Activated CD8-positive, alpha-beta memory T cell treated with anti-CD3 and anti-CD28 coated beads, Interleukin-2, amount 10 ng/mL, durations not matched to agents 7 days and 5 days (primary cell): ENCODE measurements around the gene ARF3. TPM values are rescaled to one million over a fixed set of nuclear protein-coding genes. Genes with fewer than 3 reads are reported as not detected.

Experiments
- ATAC-seq: fragments of 150-1000 bp; cut with Tn5 transposase; one replicate; pipeline ENCODE4 v1.10.0; 2021; ENCODE audit warnings: moderate library complexity
- CTCF ChIA-PET: fragments of 350-600 bp; sonication (Branson Sonifier 250); formaldehyde crosslinking; loops from one replicate; lab custom pipeline; 2021; ENCODE audit warnings: antibody characterized with exemption; lab: Charles Lee
- DNase-seq: peaks from one replicate; pipeline ENCODE4 v3.0.0-alpha.2; 2020
- H3K27ac Mint-ChIP-seq: one replicate; pipeline ENCODE4 v1.8.0; 2021; ENCODE audit warnings: mild to moderate bottlenecking, mixed read lengths
- H3K27me3 Mint-ChIP-seq: one replicate; pipeline ENCODE4 v1.8.0; 2021; ENCODE audit warnings: mixed read lengths
- H3K36me3 Mint-ChIP-seq: one replicate; pipeline ENCODE4 v1.8.0; 2021; ENCODE audit warnings: mild to moderate bottlenecking, mixed read lengths
- H3K4me1 Mint-ChIP-seq: one replicate; pipeline ENCODE4 v1.8.0; 2021; ENCODE audit warnings: mixed read lengths
- H3K4me3 Mint-ChIP-seq: one replicate; pipeline ENCODE4 v1.8.0; 2021; ENCODE audit warnings: mild to moderate bottlenecking, moderate library complexity, mixed read lengths
- H3K9me3 Mint-ChIP-seq: one replicate; pipeline ENCODE4 v1.8.0; 2022; ENCODE audit warnings: low read depth, mixed read lengths
- total RNA-seq, 2 experiments: library from RNA; stranded (reverse); gene quantifications; one replicate each; pipeline ENCODE4 v1.2.3, GENCODE V29; 2021

Gene ARF3
- total RNA-seq, 2 experiments from 2014 or later, result 89.4 to 118 TPM

DNA sequence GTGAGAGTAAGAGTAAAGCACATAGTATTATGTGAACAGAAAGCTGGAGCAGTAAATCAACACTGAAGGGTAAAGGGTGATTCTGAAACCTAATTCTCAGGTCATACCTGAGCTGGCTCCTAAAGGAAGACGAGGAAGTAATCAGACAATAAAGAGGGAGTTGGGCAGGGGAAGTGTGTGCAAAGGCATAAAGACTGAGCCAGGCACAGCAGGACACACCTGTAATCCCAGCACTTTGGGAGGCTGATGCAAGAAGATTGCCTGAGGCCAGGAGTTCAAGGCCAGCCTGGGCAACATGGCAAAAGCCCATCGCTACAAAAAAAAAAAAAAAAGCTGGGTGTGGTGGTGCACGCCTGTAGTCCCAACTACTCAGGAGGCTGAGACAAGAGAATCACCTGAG lies 9.6 kb downstream of the ARF3 start:
- Mint-ChIP-seq H3K36me3 (peaks cover 8% of the 10 kb centered on the region), H3K4me1 (peaks cover 11% of the 10 kb centered on the region), H3K27ac (no peak overlapping the region), H3K4me3 (no peak overlapping the region), H3K27me3 (no peaks in the 10 kb centered on the region), H3K9me3 (no peaks in the 10 kb centered on the region)
- ATAC-seq (no peak), DNase-seq (no peak)
- CTCF ChIA-PET, result interaction anchor here (0.7 to 1.8 kb wide), 4 partner anchors 12 to 95 kb away, joined by 3 to 6 read pairs (median 4); no protein-coding TSS in a partner anchor

DNA sequence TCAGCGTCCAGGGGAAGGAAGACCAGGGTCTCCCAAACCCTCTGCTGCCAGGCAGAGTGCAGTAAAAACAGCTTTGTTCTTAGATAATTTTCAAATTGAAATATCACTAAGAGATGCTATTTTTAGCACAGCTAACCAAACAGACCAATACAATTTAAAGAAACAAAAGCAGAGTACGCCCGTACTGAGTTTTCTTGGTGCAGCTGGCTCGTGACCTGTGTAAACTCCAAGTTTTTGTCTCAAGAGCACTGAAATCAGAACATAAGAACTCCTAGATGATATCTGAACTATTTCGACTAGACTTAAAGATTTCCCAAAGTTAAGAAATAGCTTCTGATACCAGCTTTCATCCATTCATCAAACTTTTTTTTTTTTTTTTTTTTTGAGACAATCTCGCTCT lies 10.3 kb downstream of the ARF3 start:
- Mint-ChIP-seq H3K36me3 (peaks cover 7% of the 10 kb centered on the region), H3K9me3 (no peaks in the 10 kb centered on the region), H3K27ac (no peak overlapping the region), H3K4me3 (no peak overlapping the region), H3K27me3 (no peaks in the 10 kb centered on the region), H3K4me1 (peaks cover 11% of the 10 kb centered on the region)
- DNase-seq (no peak), ATAC-seq (no peak)
- CTCF ChIA-PET, result interaction anchor here (0.7 to 1.8 kb wide), 4 partner anchors 9 to 94 kb away, joined by 3 to 6 read pairs (median 4); no protein-coding TSS in a partner anchor

DNA sequence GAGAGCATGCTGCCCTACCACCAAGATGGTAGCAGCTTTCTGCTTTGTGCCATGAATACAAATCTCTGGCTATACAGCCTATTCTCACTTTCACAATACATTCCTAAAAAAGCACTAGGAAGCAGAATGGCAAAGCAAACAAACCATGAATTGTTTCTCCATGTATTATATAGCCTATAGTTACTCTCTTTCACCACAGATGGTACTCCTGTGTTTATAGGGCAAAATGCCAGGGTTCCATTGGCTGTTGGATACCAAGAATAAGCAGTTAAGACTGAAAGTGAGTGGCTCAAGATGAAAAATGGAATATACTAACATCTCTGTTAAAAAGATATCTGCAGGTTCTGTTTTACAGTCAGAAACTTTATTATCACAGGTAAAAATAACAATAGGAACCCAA lies 11.1 kb downstream of the ARF3 start:
- CTCF ChIA-PET, result interaction anchor here (0.8 to 1.8 kb wide), 5 partner anchors 9 to 42 kb away, joined by 3 to 6 read pairs (median 3); partner anchors contain the start of genes FKBP11 and WNT1
- Mint-ChIP-seq H3K36me3 (peaks cover 6% of the 10 kb centered on the region), H3K4me3 (no peak overlapping the region), H3K4me1 (peaks cover 11% of the 10 kb centered on the region), H3K27me3 (no peaks in the 10 kb centered on the region), H3K27ac (no peak overlapping the region), H3K9me3 (no peaks in the 10 kb centered on the region)
- DNase-seq, result no peak
- no peak for ATAC-seq

DNA sequence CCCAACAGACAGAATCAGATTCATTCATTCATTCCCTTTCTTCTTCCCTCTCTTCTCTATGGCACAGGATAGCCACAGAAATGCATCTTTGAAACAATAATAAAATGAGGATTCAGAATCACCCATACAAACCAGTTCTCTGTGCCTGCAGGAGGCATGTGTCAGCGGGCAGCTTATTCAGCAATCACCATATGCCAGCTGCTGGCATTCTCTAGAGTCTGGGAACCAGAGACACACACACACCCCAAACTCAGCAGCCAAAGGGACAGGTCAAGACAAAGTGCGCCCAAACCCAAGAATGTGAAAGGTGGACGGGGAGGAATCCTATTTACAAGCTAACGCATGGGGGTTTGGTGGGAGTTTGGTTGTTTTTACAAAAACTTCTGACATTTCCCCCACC lies 14.1 kb downstream of the ARF3 start:
- DNase-seq (no peak), ATAC-seq (no peak)
- Mint-ChIP-seq H3K27ac (no peak overlapping the region), H3K4me1 (peaks cover 6% of the 10 kb centered on the region), H3K36me3 (peaks cover 8% of the 10 kb centered on the region), H3K4me3 (no peak overlapping the region), H3K27me3 (no peaks in the 10 kb centered on the region), H3K9me3 (no peaks in the 10 kb centered on the region)
- CTCF ChIA-PET, result interaction anchor here (1.0 to 3.2 kb wide), 4 partner anchors 10 to 90 kb away, joined by 3 to 12 read pairs (median 6); no protein-coding TSS in a partner anchor

- Mint-ChIP-seq H3K27ac (peak overlapping the region; percentile 25), H3K9me3 (no peaks in the 10 kb centered on the region), H3K4me1 (peaks cover 7% of the 10 kb centered on the region), H3K27me3 (no peaks in the 10 kb centered on the region), H3K4me3 (no peak overlapping the region), H3K36me3 (peaks cover 14% of the 10 kb centered on the region)
- CTCF ChIA-PET, result interaction anchor here (0.7 to 10.3 kb wide), 8 partner anchors 13 to 85 kb away, joined by 3 to 157 read pairs (median 6); partner anchors contain the start of gene DDX23
- ATAC-seq (no peak), DNase-seq (no peak)
These were observed 17.1 kb downstream of the ARF3 start for GRCh38 chr12:48940181-48940580.

DNA sequence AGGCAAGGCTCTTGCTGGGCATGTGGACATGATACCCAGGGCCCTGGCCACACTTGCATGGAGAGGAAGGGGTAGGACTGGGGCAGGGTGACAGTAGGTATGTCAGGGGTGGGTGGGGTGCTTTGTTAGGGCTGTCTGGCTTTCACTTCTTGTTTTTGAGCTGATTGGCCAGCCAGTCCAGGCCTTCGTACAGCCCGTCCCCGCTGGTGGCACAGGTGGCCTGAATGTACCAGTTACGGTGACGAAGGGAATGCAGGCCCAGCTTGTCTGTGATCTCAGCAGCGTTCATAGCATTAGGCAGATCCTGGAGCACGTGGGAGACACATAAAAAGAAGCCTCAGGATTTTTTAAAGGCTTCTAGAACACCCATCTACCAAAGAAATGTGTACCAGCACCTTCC lies 18.5 kb downstream of the ARF3 start:
- Mint-ChIP-seq H3K36me3 (peaks cover 17% of the 10 kb centered on the region), H3K27me3 (no peaks in the 10 kb centered on the region), H3K4me1 (peaks cover 18% of the 10 kb centered on the region), H3K9me3 (no peaks in the 10 kb centered on the region), H3K27ac (no peak overlapping the region), H3K4me3 (no peak overlapping the region)
- CTCF ChIA-PET, result interaction anchor here (1.2 to 10.3 kb wide), 6 partner anchors 13 to 83 kb away, joined by 3 to 157 read pairs (median 6); partner anchors contain the start of gene DDX23
- DNase-seq (no peak), ATAC-seq (no peak)

DNA sequence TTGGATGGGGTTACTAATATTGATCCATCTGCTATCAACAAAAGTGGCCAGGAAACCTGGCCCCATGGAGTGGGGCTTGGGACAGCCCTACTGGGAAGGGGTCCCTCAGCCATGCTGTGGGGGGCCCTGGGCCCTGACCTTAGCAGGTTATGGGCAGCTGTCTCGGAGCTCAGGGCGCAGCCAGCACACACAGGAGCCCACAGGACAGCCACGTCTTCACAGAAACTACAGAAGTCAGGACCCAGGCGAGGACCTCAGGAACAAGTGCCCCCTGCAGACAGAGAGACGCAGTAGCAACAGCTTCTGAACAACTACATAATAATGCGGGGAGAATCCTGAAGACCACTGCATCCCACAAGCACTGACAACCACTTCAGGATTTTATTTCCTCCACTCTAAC lies 20.1 kb downstream of the ARF3 start:
- no peaks in the 10 kb centered on the region for H3K9me3 Mint-ChIP-seq
- CTCF ChIA-PET, result interaction anchor here (0.7 to 10.3 kb wide), 11 partner anchors 10 to 122 kb away, joined by 3 to 157 read pairs (median 4); partner anchors contain the start of genes DDX23 and FKBP11
- H3K36me3 Mint-ChIP-seq, result peaks cover 24% of the 10 kb centered on the region
- DNase-seq (no peak), ATAC-seq (no peak)
- no peak overlapping the region for H3K4me3 Mint-ChIP-seq
- no peaks in the 10 kb centered on the region for H3K27me3 Mint-ChIP-seq
- H3K27ac Mint-ChIP-seq, result no peak overlapping the region
- peaks cover 28% of the 10 kb centered on the region for H3K4me1 Mint-ChIP-seq

- Mint-ChIP-seq H3K27ac (peak overlapping the region; percentile 39), H3K36me3 (peaks cover 24% of the 10 kb centered on the region), H3K4me1 (peaks cover 28% of the 10 kb centered on the region), H3K9me3 (no peaks in the 10 kb centered on the region), H3K4me3 (no peak overlapping the region), H3K27me3 (no peaks in the 10 kb centered on the region)
- peak; percentile 88 for DNase-seq
- CTCF ChIA-PET, result interaction anchor here (0.7 to 10.3 kb wide), 27 partner anchors 9 to 122 kb away, joined by 3 to 157 read pairs (median 4); partner anchors contain the start of genes ARF3, DDX23, FKBP11 and RND1
- ATAC-seq, result peak; percentile 57
These were observed 20.8 kb downstream of the ARF3 start for GRCh38 chr12:48936379-48936979.

DNA sequence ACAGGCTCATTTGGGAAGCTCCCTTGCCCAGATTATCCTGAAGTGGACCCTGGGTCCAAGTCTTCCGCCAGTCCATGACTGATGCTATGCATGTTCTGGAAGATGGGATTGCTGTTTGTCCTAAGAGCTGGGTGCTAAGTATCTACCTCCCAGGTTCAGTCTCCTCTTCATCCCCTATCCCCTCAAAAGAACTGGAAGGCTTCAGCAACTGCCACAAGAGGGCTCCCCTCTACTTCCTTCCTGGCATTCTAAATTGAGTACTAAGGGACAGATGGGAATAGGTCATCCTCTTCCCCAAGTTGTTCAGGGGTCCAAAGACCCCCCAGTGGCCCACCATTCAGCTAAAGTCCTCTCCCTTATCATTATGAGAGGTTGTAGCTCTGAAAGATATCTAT lies 23.0 kb downstream of the ARF3 start:
- Mint-ChIP-seq H3K9me3 (no peaks in the 10 kb centered on the region), H3K27ac (peak overlapping the region; percentile 90), H3K27me3 (no peaks in the 10 kb centered on the region), H3K36me3 (peaks cover 29% of the 10 kb centered on the region), H3K4me3 (no peak overlapping the region), H3K4me1 (peaks cover 29% of the 10 kb centered on the region)
- DNase-seq, result no peak
- ATAC-seq, result peak; percentile 22
- CTCF ChIA-PET, result interaction anchor here (0.6 to 10.3 kb wide), 21 partner anchors 10 to 1317 kb away, joined by 3 to 157 read pairs (median 5); partner anchors contain the start of genes ARF3, DDX23, FKBP11 and PRKAG1

DNA sequence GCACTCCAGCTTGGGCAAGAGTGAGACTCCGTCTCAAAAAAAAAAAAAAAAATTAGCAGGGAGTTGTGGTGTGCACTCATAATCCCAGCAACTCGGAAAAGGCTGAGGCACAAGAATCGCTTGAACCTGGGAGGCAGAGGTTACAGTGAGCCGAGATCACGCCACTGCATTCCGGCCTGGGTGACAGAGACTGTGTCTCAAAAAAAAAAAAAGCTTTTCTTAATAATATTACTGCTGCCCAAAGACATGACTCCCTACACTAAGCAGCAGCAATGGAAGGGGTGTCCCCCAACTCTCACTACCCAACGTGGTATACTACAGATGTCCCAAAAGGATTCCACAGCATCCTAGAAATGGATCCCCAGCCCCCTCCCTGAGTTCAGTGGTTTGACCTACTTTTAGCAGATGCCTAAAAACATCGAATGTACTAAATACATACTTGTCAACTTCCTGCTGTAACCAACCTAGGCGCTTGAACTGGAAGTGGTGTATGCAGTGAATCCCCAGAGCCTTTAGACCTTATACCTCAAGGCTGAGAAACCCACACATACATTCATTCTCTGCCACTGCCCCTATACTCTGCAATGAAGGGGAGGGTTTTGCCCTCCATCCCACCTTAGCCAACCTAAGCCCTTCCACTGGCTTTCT lies 23.5 kb downstream of the ARF3 start:
- Mint-ChIP-seq H3K36me3 (peaks cover 28% of the 10 kb centered on the region), H3K4me3 (peak overlapping the region; percentile 48), H3K4me1 (peaks cover 29% of the 10 kb centered on the region), H3K27ac (peak overlapping the region; percentile 90), H3K27me3 (no peaks in the 10 kb centered on the region), H3K9me3 (no peaks in the 10 kb centered on the region)
- peak; percentile 83 for ATAC-seq
- DNase-seq, result peak; percentile 69
- CTCF ChIA-PET, result interaction anchor here (0.8 to 10.3 kb wide), 17 partner anchors 11 to 86 kb away, joined by 3 to 157 read pairs (median 5); partner anchors contain the start of genes ARF3, DDX23, FKBP11 and PRKAG1

DNA sequence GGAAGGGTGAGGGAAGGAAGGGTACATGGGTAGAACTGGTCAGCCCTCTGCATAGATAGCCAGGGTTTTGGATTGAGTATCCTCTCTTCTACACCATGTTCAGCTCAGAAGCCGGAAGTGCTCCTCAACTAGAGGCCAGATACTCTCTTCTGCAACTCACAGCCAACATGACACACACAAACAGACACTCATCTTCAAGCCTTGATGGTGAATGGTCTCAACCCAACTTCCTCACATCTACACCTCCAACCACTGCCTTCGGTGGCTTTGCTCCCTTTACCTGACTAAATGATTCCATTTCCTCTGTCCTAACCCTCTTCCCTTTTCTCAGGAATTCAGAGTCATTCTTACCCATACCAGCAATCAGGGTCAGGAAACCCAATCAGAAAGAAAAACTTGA lies 24.4 kb downstream of the ARF3 start:
- DNase-seq (no peak), ATAC-seq (peak; percentile 26)
- peak overlapping the region; percentile 90 for H3K27ac Mint-ChIP-seq
- H3K27me3 Mint-ChIP-seq, result no peaks in the 10 kb centered on the region
- peak overlapping the region; percentile 43 for H3K4me3 Mint-ChIP-seq
- H3K36me3 Mint-ChIP-seq, result peaks cover 26% of the 10 kb centered on the region
- CTCF ChIA-PET, result interaction anchor here (1.3 to 10.3 kb wide), 9 partner anchors 10 to 118 kb away, joined by 3 to 157 read pairs (median 9); partner anchors contain the start of genes ARF3, DDX23 and FKBP11
- peaks cover 29% of the 10 kb centered on the region for H3K4me1 Mint-ChIP-seq
- H3K9me3 Mint-ChIP-seq, result no peaks in the 10 kb centered on the region

DNA sequence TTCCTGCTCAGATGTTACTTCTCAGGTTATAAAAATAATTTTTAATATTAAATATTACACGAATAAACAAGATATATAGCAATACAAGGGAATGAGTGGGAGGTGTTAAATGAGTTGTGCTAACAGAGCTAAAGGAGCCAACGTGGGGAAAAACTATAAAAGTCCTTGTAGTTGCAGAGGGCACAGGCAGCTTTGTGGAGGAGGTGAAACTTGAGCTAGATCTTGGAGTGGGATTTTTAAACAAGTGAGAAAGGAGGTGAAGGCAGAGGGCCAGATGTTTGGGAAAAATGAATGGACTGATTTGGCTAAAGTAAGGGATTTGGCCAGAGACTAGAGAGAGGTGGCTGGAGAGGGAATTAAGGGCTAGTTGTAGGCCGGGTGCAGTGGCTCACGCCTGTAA lies 26.8 kb downstream of the ARF3 start:
- DNase-seq, result no peak
- peaks cover 39% of the 10 kb centered on the region for H3K4me1 Mint-ChIP-seq
- no peaks in the 10 kb centered on the region for H3K9me3 Mint-ChIP-seq
- H3K27me3 Mint-ChIP-seq, result no peaks in the 10 kb centered on the region
- no peak overlapping the region for H3K4me3 Mint-ChIP-seq
- peaks cover 24% of the 10 kb centered on the region for H3K36me3 Mint-ChIP-seq
- no peak for ATAC-seq
- CTCF ChIA-PET, result interaction anchor here (0.9 to 2.6 kb wide), 7 partner anchors 12 to 116 kb away, joined by 3 to 11 read pairs (median 4); partner anchors contain the start of genes DDX23 and WNT1
- no peak overlapping the region for H3K27ac Mint-ChIP-seq

DNA sequence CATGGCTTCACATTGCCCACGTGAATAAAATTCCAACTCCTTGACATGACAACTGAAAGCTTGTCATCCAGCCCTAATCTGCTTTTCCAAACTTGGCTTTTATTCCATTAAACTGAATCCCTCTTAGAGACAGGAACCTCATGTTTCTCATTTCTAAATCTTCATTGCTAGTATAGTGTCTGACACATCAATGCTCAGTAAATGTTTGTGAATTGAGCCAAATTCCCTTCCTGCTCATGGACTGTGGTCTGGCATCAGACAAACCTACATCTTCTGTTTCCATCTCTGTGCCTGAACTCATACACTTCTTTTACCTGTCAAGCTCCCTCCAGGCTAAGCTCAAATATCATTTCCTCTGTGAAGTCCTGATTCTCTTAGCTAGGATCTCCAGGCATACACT lies 27.7 kb downstream of the ARF3 start:
- CTCF ChIA-PET, result interaction anchor here (0.9 to 2.6 kb wide), 10 partner anchors 11 to 115 kb away, joined by 3 to 11 read pairs (median 4); partner anchors contain the start of genes DDX23 and WNT1
- Mint-ChIP-seq H3K4me3 (no peak overlapping the region), H3K27me3 (no peaks in the 10 kb centered on the region), H3K27ac (no peak overlapping the region), H3K36me3 (peaks cover 22% of the 10 kb centered on the region), H3K9me3 (no peaks in the 10 kb centered on the region), H3K4me1 (peaks cover 39% of the 10 kb centered on the region)
- no peak for DNase-seq
- ATAC-seq, result no peak
